ENCODE data around the gene HDAC5.

HDAC5 gene

GRCh38 chr17:44091200-44091997 is 32.0 kb downstream of the HDAC5 start:
- no peaks in the 10 kb centered on the region for H3K36me3 ChIP-seq (ENCODE audit: insufficient read depth, low read length)

DNA sequence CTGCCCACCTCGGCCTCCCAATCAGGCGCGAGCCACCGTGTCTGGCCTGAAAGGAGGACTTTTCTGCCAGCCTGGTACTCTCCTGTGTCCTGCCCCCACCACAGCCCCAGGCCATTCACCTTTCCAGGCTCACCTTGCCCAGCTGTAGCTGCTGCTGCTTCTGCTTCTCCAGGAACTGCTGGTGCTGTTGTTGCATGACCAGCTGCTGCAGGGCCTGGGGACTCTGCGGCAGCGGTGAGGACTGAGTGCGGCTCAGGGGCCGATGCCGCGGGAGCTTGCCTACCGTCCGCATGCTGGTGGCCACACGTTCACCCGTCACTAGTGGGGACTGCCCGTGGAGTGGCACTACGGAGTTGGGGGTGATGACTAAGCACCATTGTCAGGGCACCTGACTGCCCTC is 35.2 kb downstream of the HDAC5 start:
- Histone ChIP-seq H3K27ac (ENCODE audit: low read depth, low read length, poor library complexity, severe bottlenecking) (no peak overlapping the region), H3K9me2 (ENCODE audit: low read depth, low read length) (no peaks in the 10 kb centered on the region), H3K4me3 (ENCODE audit: low read depth, low read length, poor library complexity, severe bottlenecking) (no peak overlapping the region), H3K9ac (ENCODE audit: low read length) (no peak overlapping the region), H3K36me3 (ENCODE audit: insufficient read depth, low read length) (no peaks in the 10 kb centered on the region), H3K4me2 (ENCODE audit: low read length) (no peak overlapping the region), H3K27me3 (ENCODE audit: insufficient read depth, low read length) (0 out of 2 replicates have a peak, but pooled peaks cover 6% of the 10 kb centered on the region), H3K9me3 (ENCODE audit: low read length) (no peaks in the 10 kb centered on the region), H3K4me1 (ENCODE audit: insufficient read depth, low read length, severe bottlenecking) (no peaks in the 10 kb centered on the region), H3K79me2 (ENCODE audit: insufficient read depth, low read length) (no peaks in the 10 kb centered on the region), H4K20me1 (ENCODE audit: insufficient read depth, low read length) (no peaks in the 10 kb centered on the region), H3F3A (ENCODE audit: insufficient read depth, low read length) (no peaks in the 10 kb centered on the region), H2AFZ (ENCODE audit: low read length) (no peak overlapping the region)
- TF ChIP-seq CTCF (IDR thresholded peaks at IDR 0.05; ENCODE audit: low read length): no peak
- TF ChIP-seq EZH2 (IDR thresholded peaks at IDR 0.05; ENCODE audit: borderline replicate concordance, low read length): no peak

More at GRCh38 chr17:44091200-44091997, 32.0 kb downstream of the HDAC5 start:
- Histone ChIP-seq H3K79me2 (ENCODE audit: insufficient read depth, low read length) (no peaks in the 10 kb centered on the region), H3K9me2 (ENCODE audit: low read depth, low read length) (no peaks in the 10 kb centered on the region), H3K9ac (ENCODE audit: low read length) (no peak overlapping the region), H3K4me2 (ENCODE audit: low read length) (no peak overlapping the region), H4K20me1 (ENCODE audit: insufficient read depth, low read length) (no peaks in the 10 kb centered on the region), H3K27me3 (ENCODE audit: insufficient read depth, low read length) (0 out of 2 replicates have a peak, but pooled peaks cover 6% of the 10 kb centered on the region), H3K9me3 (ENCODE audit: low read length) (no peaks in the 10 kb centered on the region), H3F3A (ENCODE audit: insufficient read depth, low read length) (no peaks in the 10 kb centered on the region), H2AFZ (ENCODE audit: low read length) (no peak overlapping the region), H3K4me1 (ENCODE audit: insufficient read depth, low read length, severe bottlenecking) (no peaks in the 10 kb centered on the region), H3K27ac (ENCODE audit: low read depth, low read length, poor library complexity, severe bottlenecking) (no peak overlapping the region), H3K4me3 (ENCODE audit: low read depth, low read length, poor library complexity, severe bottlenecking) (no peak overlapping the region)
- TF ChIP-seq CTCF (IDR thresholded peaks at IDR 0.05; ENCODE audit: low read length) (no peak), EZH2 (IDR thresholded peaks at IDR 0.05; ENCODE audit: borderline replicate concordance, low read length) (no peak)

DNA sequence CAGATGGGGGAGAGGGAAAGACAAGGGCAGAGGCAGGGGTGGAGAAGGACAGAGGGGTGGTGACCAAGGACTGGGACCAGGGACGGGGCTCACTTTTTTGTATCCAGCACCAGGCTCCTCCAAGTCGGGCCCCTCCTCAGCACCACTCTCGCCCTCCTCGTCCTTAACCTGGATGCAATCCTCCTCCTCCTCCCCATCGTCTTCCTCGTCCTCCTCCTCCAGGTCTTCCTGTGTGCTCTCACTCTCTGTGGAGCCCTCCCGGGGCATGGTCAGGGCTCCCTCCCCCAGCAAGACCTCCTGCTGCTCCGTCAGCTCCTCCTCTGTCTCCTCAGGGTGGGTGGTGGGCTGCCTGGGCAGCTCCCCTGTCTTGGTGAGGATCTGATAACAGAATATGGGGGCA is 36.1 kb downstream of the HDAC5 start:
- no peak overlapping the region for H2AFZ ChIP-seq (ENCODE audit: low read length)
- no peaks in the 10 kb centered on the region for H3K36me3 ChIP-seq (ENCODE audit: insufficient read depth, low read length)
- H3K27me3 ChIP-seq (ENCODE audit: insufficient read depth, low read length): 0 out of 2 replicates have a peak, but pooled peaks cover 6% of the 10 kb centered on the region
- H3K4me3 ChIP-seq (ENCODE audit: low read depth, low read length, poor library complexity, severe bottlenecking): no peak overlapping the region
- H4K20me1 ChIP-seq (ENCODE audit: insufficient read depth, low read length): no peaks in the 10 kb centered on the region
- H3F3A ChIP-seq (ENCODE audit: insufficient read depth, low read length): no peaks in the 10 kb centered on the region
- no peaks in the 10 kb centered on the region for H3K9me2 ChIP-seq (ENCODE audit: low read depth, low read length)
- H3K9me3 ChIP-seq (ENCODE audit: low read length): no peaks in the 10 kb centered on the region
- H3K9ac ChIP-seq (ENCODE audit: low read length): no peak overlapping the region
- no peak overlapping the region for H3K27ac ChIP-seq (ENCODE audit: low read depth, low read length, poor library complexity, severe bottlenecking)
- no peak for TF ChIP-seq CTCF (IDR thresholded peaks at IDR 0.05; ENCODE audit: low read length)
- TF ChIP-seq EZH2 (IDR thresholded peaks at IDR 0.05; ENCODE audit: borderline replicate concordance, low read length): no peak
- no peaks in the 10 kb centered on the region for H3K4me1 ChIP-seq (ENCODE audit: insufficient read depth, low read length, severe bottlenecking)
- no peaks in the 10 kb centered on the region for H3K79me2 ChIP-seq (ENCODE audit: insufficient read depth, low read length)
- H3K4me2 ChIP-seq (ENCODE audit: low read length): no peak overlapping the region

Measured in OCI-LY1 (cell line).